ENCODE data around the gene MUS81.

- TF ChIP-seq, protein P1, sequence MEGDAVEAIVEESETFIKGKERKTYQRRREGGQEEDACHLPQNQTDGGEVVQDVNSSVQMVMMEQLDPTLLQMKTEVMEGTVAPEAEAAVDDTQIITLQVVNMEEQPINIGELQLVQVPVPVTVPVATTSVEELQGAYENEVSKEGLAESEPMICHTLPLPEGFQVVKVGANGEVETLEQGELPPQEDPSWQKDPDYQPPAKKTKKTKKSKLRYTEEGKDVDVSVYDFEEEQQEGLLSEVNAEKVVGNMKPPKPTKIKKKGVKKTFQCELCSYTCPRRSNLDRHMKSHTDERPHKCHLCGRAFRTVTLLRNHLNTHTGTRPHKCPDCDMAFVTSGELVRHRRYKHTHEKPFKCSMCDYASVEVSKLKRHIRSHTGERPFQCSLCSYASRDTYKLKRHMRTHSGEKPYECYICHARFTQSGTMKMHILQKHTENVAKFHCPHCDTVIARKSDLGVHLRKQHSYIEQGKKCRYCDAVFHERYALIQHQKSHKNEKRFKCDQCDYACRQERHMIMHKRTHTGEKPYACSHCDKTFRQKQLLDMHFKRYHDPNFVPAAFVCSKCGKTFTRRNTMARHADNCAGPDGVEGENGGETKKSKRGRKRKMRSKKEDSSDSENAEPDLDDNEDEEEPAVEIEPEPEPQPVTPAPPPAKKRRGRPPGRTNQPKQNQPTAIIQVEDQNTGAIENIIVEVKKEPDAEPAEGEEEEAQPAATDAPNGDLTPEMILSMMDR (IDR thresholded peaks at IDR 0.05; ENCODE audit: low read depth, low read length, poor library complexity, severe bottlenecking) = no peak
- TF ChIP-seq EZH2phosphoT487 (IDR thresholded peaks at IDR 0.05; ENCODE audit: borderline replicate concordance, low read length) = no peak
These were observed 36.8 kb downstream of the MUS81 start for GRCh38 chr11:65897020-65897471.

Measured in DOHH2 (cell line).